Stimulated activated CD8-positive, alpha-beta memory T cell treated with anti-CD3 and anti-CD28 coated beads, Interleukin-4, amount 100 ng/mL, for 4 hours (primary cell): ENCODE measurements around the gene MRPS2.
"Not testable (repeated sequence)": the region's sequence is repeated elsewhere in the genome, so short reads cannot be mapped to it uniquely, and the experiment has no call there.

Source experiments
- DNase-seq, 2 donors: peaks; one replicate each; pipeline ENCODE4 v3.0.0-alpha.2; 2020; ENCODE audit warnings: low read depth in 2 of 2, low spot score in 1 of 2

Gene MRPS2

GRCh38 chr9:135531096-135531495, 30.6 kb downstream of the MRPS2 start:
- no peak for DNase-seq

- DNase-seq = no peak
These were observed 32.6 kb downstream of the MRPS2 start for GRCh38 chr9:135533113-135533512.

DNA sequence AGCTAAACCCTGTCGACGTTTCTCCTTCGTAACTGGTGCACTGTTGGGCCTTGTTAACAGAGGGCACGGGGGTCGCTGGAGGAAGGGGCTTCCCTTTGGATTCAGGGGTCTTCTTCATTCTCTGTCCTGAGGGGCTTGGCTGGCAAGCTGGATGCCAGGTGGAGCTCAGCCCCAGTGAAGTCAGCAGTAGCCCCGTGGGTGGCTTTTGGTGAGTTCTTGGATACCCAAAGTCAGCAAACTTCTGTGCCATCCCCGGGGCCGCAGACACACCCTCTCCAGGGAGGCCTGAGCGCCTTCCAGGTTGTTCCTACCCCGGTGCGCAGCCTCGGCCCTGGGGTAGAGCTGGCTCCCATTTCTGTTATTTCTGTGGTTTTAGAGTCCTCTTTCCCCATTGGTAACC, 33.2 kb downstream of the MRPS2 start:
- no peak for DNase-seq

GRCh38 chr9:135534192-135534711, 33.8 kb downstream of the MRPS2 start:
- DNase-seq = not testable (repeated sequence)

DNA sequence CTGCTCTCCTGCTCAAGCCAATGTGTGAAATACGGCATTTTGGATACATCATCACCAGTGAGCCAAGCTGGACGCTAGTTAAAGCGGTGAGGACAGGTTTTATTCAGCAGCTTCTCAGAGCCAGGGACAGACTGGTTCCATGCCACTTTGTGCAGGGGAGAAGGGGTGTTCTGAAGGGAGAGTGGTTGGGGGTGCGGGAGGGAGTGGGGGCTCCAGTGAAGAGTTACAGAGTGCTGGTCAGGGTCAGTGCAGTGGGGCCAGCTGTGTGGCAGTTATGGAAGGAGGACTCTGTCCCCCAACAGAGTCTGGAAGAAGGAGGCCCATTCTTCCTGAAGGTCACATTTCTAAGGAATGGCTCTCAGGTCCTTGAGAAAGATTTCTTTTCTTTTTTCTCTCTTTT, 34.3 kb downstream of the MRPS2 start:
- DNase-seq = not testable (repeated sequence)

- not testable (repeated sequence) for DNase-seq
These were observed 35.1 kb downstream of the MRPS2 start for GRCh38 chr9:135535631-135536030.

DNA sequence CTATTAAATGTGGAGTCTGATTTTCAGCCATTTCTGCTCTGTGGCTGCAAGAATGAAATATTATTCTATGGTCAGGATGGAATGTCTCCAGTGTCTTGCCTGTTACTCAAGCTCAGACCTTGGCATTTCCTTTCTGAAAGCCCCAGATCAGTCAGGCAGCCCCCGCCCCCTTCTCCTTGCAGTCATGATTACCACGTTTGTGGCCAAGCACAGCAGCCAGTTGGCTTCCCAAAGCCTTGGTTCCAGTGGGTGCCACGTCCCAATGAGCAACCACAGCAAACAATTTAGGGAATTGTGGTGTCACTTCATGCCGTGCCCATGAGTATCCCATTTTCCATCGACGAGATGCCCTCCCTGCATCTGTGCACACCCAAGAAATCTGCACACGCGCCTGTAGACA, 35.7 kb downstream of the MRPS2 start:
- no peak for DNase-seq

DNA sequence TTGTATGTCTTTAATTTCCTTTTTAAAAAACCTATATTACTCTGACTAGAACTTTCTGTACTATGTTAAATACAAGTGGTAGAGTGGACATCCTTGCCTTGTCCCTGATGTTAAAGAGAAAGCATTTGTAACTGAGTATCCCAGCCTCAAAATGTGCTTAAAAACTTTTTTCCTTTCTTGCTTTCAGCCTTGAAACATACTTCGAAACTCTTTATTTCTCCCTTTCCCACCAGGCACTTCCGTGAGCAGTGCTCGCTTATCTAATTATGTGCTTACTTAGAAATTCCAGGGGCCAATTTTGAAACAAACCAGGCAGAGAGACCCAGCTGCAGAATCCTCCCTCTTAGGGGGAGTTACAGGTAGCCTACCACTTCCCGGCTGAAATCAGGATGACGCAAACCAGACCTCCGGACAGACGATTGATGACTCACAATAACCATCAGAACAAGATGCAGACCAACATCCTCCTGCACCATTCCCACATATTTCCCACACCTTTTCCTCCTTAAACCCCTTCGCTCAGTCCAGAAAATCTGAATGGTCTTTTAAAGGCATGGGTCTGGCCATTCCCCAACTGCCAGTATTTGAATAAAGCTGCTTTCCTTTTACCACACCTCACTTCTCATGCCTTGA, 42.9 kb downstream of the MRPS2 start:
- DNase-seq = not testable (repeated sequence)

GRCh38 chr9:135544981-135545635, 44.6 kb downstream of the MRPS2 start:
- no peak for DNase-seq

GRCh38 chr9:135545646-135546176, 45.2 kb downstream of the MRPS2 start, which contains the start of gene OBP2A:
TSS of gene OBP2A (plus strand) at chr9:135546126. CDS start at chr9:135546181, 55 bp downstream.
- DNase-seq = not testable (repeated sequence)

GRCh38 chr9:135546792-135547617, 46.5 kb downstream of the MRPS2 start:
- DNase-seq = not testable (repeated sequence)

GRCh38 chr9:135547756-135548736, 47.6 kb downstream of the MRPS2 start:
- DNase-seq = no peak

DNA sequence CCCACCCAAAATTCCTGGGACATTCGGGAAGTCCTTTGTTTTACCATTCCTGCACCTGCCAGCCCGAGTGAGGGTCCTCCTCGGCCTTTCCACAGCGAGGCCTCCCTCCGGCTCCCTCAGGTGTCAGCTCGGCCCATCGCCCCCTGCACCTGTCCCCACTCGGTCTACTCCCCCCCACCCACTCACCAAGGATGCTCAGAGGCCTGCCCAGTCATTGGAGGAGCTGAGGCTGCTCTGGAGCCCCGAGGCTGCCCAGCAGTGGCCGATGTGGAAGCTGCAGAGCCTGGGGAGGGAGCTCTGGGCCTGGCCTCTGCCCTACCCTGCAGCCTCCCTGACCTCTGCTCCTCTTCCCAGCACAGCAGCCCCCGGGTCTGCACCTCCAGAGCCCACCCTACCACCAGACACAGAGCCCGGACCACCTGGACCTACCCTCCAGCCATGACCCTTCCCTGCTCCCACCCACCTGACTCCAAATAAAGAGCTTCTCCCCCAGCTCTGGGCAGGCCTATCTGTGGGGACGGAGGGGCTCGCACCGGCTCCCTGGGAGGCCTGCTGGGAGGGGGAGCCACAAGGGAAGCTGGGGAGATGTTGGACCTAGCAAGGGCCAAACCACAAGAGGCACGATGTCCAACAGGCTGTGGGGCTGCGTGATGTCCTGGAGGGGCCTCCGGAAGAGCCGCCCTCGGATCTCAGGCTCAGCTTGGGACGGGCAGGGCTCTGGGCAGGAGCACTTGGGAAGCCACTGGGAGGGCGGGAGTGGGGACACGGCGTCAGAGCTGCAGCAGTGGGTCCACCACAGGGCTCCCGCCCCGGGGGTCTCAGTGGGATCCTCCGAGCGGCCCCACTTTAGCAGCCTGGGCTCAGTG, 49.2 kb downstream of the MRPS2 start:
- not testable (repeated sequence) for DNase-seq

- DNase-seq = no peak
These were observed 49.9 kb downstream of the MRPS2 start for GRCh38 chr9:135550344-135550918.

- DNase-seq = no peak
These were observed 50.5 kb downstream of the MRPS2 start for GRCh38 chr9:135551031-135551430.

- DNase-seq = no peak
These were observed 51.0 kb downstream of the MRPS2 start for GRCh38 chr9:135551456-135551855.

DNA sequence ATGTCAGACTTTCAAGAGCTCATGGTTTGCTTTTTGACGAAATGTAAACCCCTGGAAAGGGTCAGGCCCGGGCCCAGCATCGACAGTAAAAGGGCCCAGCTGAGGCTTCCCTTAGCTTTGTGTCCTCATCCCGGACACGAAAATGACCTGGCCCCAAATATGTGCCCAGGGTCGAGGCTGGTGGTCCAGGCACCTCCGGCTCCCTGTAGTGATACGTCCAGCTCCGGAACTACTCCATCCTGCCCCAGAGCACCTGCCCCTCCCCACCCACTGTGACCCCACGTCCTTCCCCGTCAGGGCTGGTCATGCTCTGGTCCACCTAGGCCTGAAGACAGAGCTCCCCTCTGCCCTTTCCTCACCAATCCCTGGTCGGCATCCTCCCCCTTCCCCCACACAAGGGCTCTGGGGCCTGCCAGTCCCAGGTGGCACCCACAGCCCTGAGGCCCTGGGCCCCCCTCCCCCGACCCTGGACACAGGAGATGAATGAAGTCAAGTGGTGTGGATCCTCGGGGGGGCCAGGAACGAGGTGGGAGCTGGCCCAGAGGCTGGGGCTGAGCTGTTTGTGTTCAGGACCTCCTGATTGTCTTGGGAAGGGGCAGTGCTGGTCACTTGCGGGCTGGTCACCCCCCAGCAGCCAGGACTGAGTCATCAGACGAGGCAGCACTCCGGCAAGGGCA, 51.7 kb downstream of the MRPS2 start:
- no peak for DNase-seq

GRCh38 chr9:135552698-135553171, 52.3 kb downstream of the MRPS2 start:
- no peak for DNase-seq
